ENCODE results near the gene ECE2. TPM values are rescaled to one million over a fixed set of nuclear protein-coding genes. Genes with fewer than 3 reads are reported as not detected.
A peak's percentile ranks its signal among the peaks of the same experiment; 100 is the strongest.

Gene ECE2
- total RNA-seq, 1 experiment from 2014 or later = not detected

DNA sequence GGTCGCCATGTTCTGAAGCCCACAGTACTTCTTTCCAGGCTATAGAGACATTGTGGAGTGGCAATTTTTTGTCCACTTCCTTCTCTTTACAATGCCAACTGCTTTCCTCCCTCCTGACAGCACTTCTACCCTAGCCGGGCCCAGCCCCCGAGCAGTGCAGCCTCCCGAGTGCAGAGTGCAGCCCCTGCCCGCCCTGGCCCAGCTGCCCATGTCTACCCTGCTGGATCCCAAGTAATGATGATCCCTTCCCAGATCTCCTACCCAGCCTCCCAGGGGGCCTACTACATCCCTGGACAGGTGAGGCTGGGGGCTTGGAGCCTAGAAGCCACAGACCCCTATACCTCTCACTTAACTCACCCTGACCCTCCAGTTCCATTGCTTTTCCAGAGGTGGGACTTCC lies 41.4 kb downstream of the ECE2 start:
- Histone ChIP-seq H3K4me3 (ENCODE audit: low read depth in 2 of 2, low read length in 2 of 2) (peak overlapping the region; percentile 91 to 96), H3K27ac (ENCODE audit: low read length) (peak overlapping the region; percentile 63), H3K4me1 (ENCODE audit: control insufficient read depth, insufficient read depth, low read length) (peaks cover 44% of the 10 kb centered on the region), H3K9me3 (ENCODE audit: control insufficient read depth, insufficient read depth, low read depth, low read length) (no peaks in the 10 kb centered on the region), H3K27me3 (ENCODE audit: control insufficient read depth, insufficient read depth, low read length) (no peaks in the 10 kb centered on the region), H3K36me3 (ENCODE audit: control insufficient read depth, insufficient read depth, low read length) (peaks cover 30% of the 10 kb centered on the region)
- POLR2A ChIA-PET = no interaction called here
- TSS peak; percentile 59 for BruUV-seq (replicated peaks)
- TF ChIP-seq, protein P1, sequence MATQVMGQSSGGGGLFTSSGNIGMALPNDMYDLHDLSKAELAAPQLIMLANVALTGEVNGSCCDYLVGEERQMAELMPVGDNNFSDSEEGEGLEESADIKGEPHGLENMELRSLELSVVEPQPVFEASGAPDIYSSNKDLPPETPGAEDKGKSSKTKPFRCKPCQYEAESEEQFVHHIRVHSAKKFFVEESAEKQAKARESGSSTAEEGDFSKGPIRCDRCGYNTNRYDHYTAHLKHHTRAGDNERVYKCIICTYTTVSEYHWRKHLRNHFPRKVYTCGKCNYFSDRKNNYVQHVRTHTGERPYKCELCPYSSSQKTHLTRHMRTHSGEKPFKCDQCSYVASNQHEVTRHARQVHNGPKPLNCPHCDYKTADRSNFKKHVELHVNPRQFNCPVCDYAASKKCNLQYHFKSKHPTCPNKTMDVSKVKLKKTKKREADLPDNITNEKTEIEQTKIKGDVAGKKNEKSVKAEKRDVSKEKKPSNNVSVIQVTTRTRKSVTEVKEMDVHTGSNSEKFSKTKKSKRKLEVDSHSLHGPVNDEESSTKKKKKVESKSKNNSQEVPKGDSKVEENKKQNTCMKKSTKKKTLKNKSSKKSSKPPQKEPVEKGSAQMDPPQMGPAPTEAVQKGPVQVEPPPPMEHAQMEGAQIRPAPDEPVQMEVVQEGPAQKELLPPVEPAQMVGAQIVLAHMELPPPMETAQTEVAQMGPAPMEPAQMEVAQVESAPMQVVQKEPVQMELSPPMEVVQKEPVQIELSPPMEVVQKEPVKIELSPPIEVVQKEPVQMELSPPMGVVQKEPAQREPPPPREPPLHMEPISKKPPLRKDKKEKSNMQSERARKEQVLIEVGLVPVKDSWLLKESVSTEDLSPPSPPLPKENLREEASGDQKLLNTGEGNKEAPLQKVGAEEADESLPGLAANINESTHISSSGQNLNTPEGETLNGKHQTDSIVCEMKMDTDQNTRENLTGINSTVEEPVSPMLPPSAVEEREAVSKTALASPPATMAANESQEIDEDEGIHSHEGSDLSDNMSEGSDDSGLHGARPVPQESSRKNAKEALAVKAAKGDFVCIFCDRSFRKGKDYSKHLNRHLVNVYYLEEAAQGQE (IDR thresholded peaks at IDR 0.05; ENCODE audit: insufficient read depth in 1 of 2, low read depth in 2 of 2, low read length in 1 of 2) = no peak
- TF ChIP-seq, protein P2, sequence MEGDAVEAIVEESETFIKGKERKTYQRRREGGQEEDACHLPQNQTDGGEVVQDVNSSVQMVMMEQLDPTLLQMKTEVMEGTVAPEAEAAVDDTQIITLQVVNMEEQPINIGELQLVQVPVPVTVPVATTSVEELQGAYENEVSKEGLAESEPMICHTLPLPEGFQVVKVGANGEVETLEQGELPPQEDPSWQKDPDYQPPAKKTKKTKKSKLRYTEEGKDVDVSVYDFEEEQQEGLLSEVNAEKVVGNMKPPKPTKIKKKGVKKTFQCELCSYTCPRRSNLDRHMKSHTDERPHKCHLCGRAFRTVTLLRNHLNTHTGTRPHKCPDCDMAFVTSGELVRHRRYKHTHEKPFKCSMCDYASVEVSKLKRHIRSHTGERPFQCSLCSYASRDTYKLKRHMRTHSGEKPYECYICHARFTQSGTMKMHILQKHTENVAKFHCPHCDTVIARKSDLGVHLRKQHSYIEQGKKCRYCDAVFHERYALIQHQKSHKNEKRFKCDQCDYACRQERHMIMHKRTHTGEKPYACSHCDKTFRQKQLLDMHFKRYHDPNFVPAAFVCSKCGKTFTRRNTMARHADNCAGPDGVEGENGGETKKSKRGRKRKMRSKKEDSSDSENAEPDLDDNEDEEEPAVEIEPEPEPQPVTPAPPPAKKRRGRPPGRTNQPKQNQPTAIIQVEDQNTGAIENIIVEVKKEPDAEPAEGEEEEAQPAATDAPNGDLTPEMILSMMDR (IDR thresholded peaks at IDR 0.05) = no peak
- intact Hi-C loops (cut with micrococcal nuclease; ENCODE audit: unreplicated experiment) (no loop called here), in situ Hi-C loops (cut with HindIII; ENCODE audit: low pct_unique_long_range_greater_than_20kb, low sequenced_read_pairs) (no loop called here)
- CTCF ChIA-PET = no interaction called here
- DNase-seq (ENCODE audit: low read depth, low spot score) (no peak), ATAC-seq (no peak)

DNA sequence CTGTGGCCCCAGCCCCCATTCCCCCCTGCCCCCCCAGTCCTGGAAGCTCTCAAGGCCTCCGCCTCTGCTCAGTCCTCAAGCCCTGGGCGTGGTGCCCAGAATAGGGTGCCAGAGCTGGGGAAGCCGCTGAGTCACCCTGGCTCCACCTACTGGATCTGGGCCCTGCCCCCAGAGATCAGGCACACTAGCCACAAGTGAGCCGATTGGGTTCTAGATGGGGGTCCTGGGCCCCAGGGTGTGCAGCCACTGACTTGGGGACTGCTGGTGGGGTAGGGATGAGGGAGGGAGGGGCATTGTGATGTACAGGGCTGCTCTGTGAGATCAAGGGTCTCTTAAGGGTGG lies 44.3 kb downstream of the ECE2 start:
- ChIA-PET CTCF (no interaction called here), POLR2A (interaction anchor here (0.6 to 0.7 kb wide), 2 partner anchors 28 to 53 kb away, joined by 4 to 8 read pairs; no protein-coding TSS in a partner anchor)
- H3K4me3 ChIP-seq (ENCODE audit: low read depth in 2 of 2, low read length in 2 of 2) = peak overlapping the region in 1 of 2 experiments; percentile 53; a peak in 2 of 4 replicates
- DNase-seq (ENCODE audit: low read depth, low spot score) (peak; percentile 72), ATAC-seq (peak; percentile 89)
- H3K27ac ChIP-seq (ENCODE audit: low read length) = peak overlapping the region; percentile 84
- H3K27me3 ChIP-seq (ENCODE audit: control insufficient read depth, insufficient read depth, low read length) = no peaks in the 10 kb centered on the region
- TF ChIP-seq TCF7L2 (IDR thresholded peaks at IDR 0.05; ENCODE audit: low read depth, low read length) (no peak), POLR2AphosphoS5 (IDR thresholded peaks at IDR 0.05; ENCODE audit: low read depth, low read length) (peak; percentile 51; the same call in 1 of the 2 replicates)
- H3K4me1 ChIP-seq (ENCODE audit: control insufficient read depth, insufficient read depth, low read length) = peaks cover 44% of the 10 kb centered on the region
- no peaks in the 10 kb centered on the region for H3K9me3 ChIP-seq (ENCODE audit: control insufficient read depth, insufficient read depth, low read depth, low read length)
- in situ Hi-C loops (cut with HindIII; ENCODE audit: low pct_unique_long_range_greater_than_20kb, low sequenced_read_pairs) (no loop called here), intact Hi-C loops (cut with micrococcal nuclease; ENCODE audit: unreplicated experiment) (no loop called here)
- peaks cover 55% of the 10 kb centered on the region for H3K36me3 ChIP-seq (ENCODE audit: control insufficient read depth, insufficient read depth, low read length)
- no TSS peak for BruUV-seq (replicated peaks)

DNA sequence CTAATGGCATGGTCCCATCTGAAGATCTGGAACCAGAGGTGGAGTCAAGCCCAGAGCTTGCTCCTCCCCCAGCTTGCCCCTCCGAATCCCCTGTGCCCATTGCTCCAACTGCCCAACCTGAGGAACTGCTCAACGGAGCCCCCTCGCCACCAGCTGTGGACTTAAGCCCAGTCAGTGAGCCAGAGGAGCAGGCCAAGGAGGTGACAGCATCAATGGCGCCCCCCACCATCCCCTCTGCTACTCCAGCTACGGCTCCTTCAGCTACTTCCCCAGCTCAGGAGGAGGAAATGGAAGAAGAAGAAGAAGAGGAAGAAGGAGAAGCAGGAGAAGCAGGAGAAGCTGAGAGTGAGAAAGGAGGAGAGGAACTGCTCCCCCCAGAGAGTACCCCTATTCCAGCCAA lies 45.8 kb downstream of the ECE2 start:
- in situ Hi-C loops (cut with HindIII; ENCODE audit: low pct_unique_long_range_greater_than_20kb, low sequenced_read_pairs) = no loop called here
- intact Hi-C loops (cut with micrococcal nuclease; ENCODE audit: unreplicated experiment) = no loop called here
- Histone ChIP-seq H3K4me3 (ENCODE audit: low read depth in 2 of 2, low read length in 2 of 2) (no peak overlapping the region), H3K4me1 (ENCODE audit: control insufficient read depth, insufficient read depth, low read length) (peaks cover 41% of the 10 kb centered on the region), H3K9me3 (ENCODE audit: control insufficient read depth, insufficient read depth, low read depth, low read length) (no peaks in the 10 kb centered on the region), H3K27me3 (ENCODE audit: control insufficient read depth, insufficient read depth, low read length) (no peaks in the 10 kb centered on the region), H3K36me3 (ENCODE audit: control insufficient read depth, insufficient read depth, low read length) (peaks cover 71% of the 10 kb centered on the region), H3K27ac (ENCODE audit: low read length) (no peak overlapping the region; the same call in 1 of the 2 replicates)
- ATAC-seq (no peak), DNase-seq (ENCODE audit: low read depth, low spot score) (no peak)
- no peak for TF ChIP-seq TCF7L2 (IDR thresholded peaks at IDR 0.05; ENCODE audit: low read depth, low read length)
- no peak for TF ChIP-seq SIN3A (IDR thresholded peaks at IDR 0.05; ENCODE audit: borderline replicate concordance, insufficient read depth, low read depth, low read length)
- TF ChIP-seq, protein P1 (IDR thresholded peaks at IDR 0.05; ENCODE audit: insufficient read depth in 1 of 2, low read depth in 2 of 2, low read length in 1 of 2) = no peak
- TF ChIP-seq, protein P2 (IDR thresholded peaks at IDR 0.05) = no peak
- no peak for TF ChIP-seq POLR2AphosphoS5 (IDR thresholded peaks at IDR 0.05; ENCODE audit: low read depth, low read length)
- ChIA-PET POLR2A (no interaction called here), CTCF (no interaction called here)
- BruUV-seq (replicated peaks) = no TSS peak
